Erythroblast (primary cell): ENCODE measurements around the gene TICAM1.
"Not testable (repeated sequence)": the region's sequence is repeated elsewhere in the genome, so short reads cannot be mapped to it uniquely, and the experiment has no call there.

Source experiments
- GATA1 ChIP-seq: IDR thresholded peaks from 2 replicates; pipeline ENCODE4 v1.6.1; 2011; ENCODE audit warnings: low read depth, mild to moderate bottlenecking, control low read depth, low read length, moderate library complexity
- POLR2A ChIP-seq: IDR thresholded peaks from 2 replicates; pipeline ENCODE4 v1.6.1; 2011; ENCODE audit warnings: mild to moderate bottlenecking, low read length

DNA sequence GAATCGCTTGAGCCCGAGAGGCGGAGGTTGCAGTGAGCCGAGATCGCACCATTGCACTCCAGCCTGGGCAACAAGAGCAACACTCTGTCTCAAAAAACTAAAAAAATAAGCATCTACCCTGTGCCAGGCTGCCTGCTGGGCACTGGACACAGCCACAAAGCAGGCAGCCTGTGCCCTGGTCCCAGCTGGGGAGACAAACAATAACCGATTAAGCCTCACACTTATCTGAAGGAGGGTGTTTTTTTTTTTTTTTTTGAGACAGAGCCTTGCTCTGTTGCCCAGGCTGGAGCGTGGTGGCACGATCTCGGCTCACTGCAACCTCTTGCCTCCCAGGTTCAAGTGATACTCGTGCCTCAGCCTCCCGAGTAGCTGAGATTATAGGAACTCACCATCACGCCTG is 25.0 kb upstream of the TICAM1 start:
- TF ChIP-seq POLR2A, GATA1: not testable (repeated sequence)
